ENCODE results near the gene C5orf15. TPM values are rescaled to one million over a fixed set of nuclear protein-coding genes. Genes with fewer than 3 reads are reported as not detected.
A peak's percentile ranks its signal among the peaks of the same experiment; 100 is the strongest.
"Not testable (repeated sequence)": the region's sequence is repeated elsewhere in the genome, so short reads cannot be mapped to it uniquely, and the experiment has no call there.

C5orf15 gene
- total RNA-seq, 1 donor from 2014 or later: 33.4 TPM

DNA sequence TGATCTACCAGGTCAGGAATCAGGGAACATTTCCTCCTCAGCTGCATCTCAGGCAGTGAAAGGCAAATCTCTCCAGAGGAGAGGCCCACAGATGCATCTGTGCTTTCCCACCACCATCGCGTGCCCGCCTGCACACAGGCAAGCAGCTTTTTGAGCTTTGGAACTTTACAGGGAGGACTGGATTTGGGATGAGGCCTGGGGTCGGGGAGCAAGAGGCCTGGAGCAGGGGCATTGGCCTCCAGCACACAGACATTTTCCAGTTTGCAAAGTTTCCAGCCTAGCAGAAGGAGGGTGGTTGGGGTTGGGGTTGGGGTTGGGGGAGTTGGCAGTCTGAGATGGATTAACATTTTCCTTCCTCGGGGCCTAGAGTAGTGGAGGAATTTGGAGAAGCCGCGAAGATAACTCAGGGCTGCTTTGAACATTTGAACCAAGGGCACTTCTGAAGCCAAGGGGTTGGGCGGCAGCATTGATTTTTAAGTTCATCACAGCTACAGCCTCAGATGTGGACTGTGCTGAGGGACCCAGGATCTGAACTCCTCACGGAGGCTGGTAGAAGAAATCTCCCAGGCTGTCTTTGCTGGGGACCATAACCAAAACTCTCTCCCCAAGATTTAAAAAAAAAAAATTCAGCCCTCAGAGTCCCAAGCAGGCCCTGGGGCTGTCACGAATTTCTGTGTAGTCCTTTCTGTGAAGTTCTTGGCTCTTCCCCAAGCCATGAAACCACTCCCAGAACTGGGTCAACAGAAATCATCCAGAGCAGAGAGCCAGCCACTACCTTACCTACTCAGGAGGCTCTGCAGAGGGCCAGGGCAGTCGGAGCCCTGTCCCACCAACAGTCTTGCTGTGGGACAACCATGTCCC lies 25.6 kb downstream of the C5orf15 start:
- Histone ChIP-seq H3K9me3 (no peaks in the 10 kb centered on the region), H3K36me3 (no peaks in the 10 kb centered on the region), H3K27ac (no peak overlapping the region), H3K4me1 (peaks cover 3% of the 10 kb centered on the region), H3K27me3 (no peaks in the 10 kb centered on the region), H3K4me3 (no peak overlapping the region)
- intact Hi-C loops (cut with DNase I): no loop called here
- ATAC-seq: peak; percentile 57
- TF ChIP-seq, protein P1, sequence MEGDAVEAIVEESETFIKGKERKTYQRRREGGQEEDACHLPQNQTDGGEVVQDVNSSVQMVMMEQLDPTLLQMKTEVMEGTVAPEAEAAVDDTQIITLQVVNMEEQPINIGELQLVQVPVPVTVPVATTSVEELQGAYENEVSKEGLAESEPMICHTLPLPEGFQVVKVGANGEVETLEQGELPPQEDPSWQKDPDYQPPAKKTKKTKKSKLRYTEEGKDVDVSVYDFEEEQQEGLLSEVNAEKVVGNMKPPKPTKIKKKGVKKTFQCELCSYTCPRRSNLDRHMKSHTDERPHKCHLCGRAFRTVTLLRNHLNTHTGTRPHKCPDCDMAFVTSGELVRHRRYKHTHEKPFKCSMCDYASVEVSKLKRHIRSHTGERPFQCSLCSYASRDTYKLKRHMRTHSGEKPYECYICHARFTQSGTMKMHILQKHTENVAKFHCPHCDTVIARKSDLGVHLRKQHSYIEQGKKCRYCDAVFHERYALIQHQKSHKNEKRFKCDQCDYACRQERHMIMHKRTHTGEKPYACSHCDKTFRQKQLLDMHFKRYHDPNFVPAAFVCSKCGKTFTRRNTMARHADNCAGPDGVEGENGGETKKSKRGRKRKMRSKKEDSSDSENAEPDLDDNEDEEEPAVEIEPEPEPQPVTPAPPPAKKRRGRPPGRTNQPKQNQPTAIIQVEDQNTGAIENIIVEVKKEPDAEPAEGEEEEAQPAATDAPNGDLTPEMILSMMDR (IDR thresholded peaks at IDR 0.05): no peak
- no peak for DNase-seq

GRCh38 chr5:133941456-133942196 lies 26.8 kb downstream of the C5orf15 start:
- H3K4me3 ChIP-seq: no peak overlapping the region
- H3K27ac ChIP-seq: no peak overlapping the region
- ATAC-seq (no peak), DNase-seq (peak; percentile 18)
- no peaks in the 10 kb centered on the region for H3K9me3 ChIP-seq
- intact Hi-C loops (cut with DNase I): no loop called here
- no peaks in the 10 kb centered on the region for H3K36me3 ChIP-seq
- H3K4me1 ChIP-seq: peaks cover 3% of the 10 kb centered on the region
- TF ChIP-seq, protein P1 (IDR thresholded peaks at IDR 0.05): no peak
- no peaks in the 10 kb centered on the region for H3K27me3 ChIP-seq

- Histone ChIP-seq H3K9me3 (no peaks in the 10 kb centered on the region), H3K4me1 (peaks cover 3% of the 10 kb centered on the region), H3K4me3 (no peak overlapping the region), H3K27ac (no peak overlapping the region), H3K27me3 (no peaks in the 10 kb centered on the region), H3K36me3 (no peaks in the 10 kb centered on the region)
- no peak for ATAC-seq
- DNase-seq: no peak
- intact Hi-C loops (cut with DNase I): no loop called here
- TF ChIP-seq, protein P1 (IDR thresholded peaks at IDR 0.05): no peak
These were observed 28.8 kb downstream of the C5orf15 start for GRCh38 chr5:133939668-133940067.

- no peak for ATAC-seq
These were observed 29.5 kb downstream of the C5orf15 start for GRCh38 chr5:133938929-133939328.

GRCh38 chr5:133938039-133938821 lies 30.2 kb downstream of the C5orf15 start:
- Histone ChIP-seq H3K36me3 (no peaks in the 10 kb centered on the region), H3K9me3 (no peaks in the 10 kb centered on the region), H3K4me3 (no peak overlapping the region), H3K27me3 (no peaks in the 10 kb centered on the region), H3K27ac (no peak overlapping the region), H3K4me1 (peaks cover 3% of the 10 kb centered on the region)
- TF ChIP-seq, protein P1 (IDR thresholded peaks at IDR 0.05): no peak
- intact Hi-C loops (cut with DNase I): no loop called here
- no peak for ATAC-seq
- no peak for DNase-seq

More at GRCh38 chr5:133938929-133939328, 29.5 kb downstream of the C5orf15 start:
- Histone ChIP-seq H3K36me3 (no peaks in the 10 kb centered on the region), H3K27ac (no peak overlapping the region), H3K27me3 (no peaks in the 10 kb centered on the region), H3K9me3 (no peaks in the 10 kb centered on the region), H3K4me1 (peaks cover 3% of the 10 kb centered on the region), H3K4me3 (no peak overlapping the region)
- intact Hi-C loops (cut with DNase I): no loop called here
- DNase-seq: no peak
- TF ChIP-seq, protein P1 (IDR thresholded peaks at IDR 0.05): no peak

DNA sequence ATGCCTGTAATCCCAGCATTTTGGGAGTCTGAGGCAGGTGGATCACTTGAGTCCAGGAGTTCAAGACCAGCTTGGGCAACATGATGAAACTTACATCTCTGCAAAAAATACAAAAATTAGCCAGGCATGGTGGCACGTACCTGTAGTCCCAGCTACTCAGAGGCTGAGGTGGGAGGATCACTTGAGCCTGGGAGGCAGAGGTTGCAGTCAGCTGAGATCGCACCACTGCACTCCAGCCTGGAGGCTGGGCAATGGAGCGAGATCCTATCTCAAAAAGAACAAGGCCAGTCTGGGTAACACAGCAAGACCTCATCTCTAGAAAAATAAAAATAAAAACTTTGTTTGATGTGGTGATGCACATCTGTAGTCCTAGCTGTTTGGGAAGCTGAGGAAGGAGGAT lies 30.8 kb downstream of the C5orf15 start:
- H3K4me1 ChIP-seq; intact Hi-C loops (cut with DNase I); H3K36me3 ChIP-seq; H3K4me3 ChIP-seq; H3K27me3 ChIP-seq; H3K9me3 ChIP-seq; H3K27ac ChIP-seq; DNase-seq; ATAC-seq: not testable (repeated sequence)
